HEK293 (cell line): ENCODE data around the gene DHX8.

Experiments
- CTCF ChIA-PET: fragments of 350-600 bp; formaldehyde crosslinking; extraction: SDS; loops from one replicate; lab custom pipeline; 2021; ENCODE audit warnings: antibody characterized with exemption; lab: Yijun Ruan, JAX
- POLR2A ChIA-PET: fragments of 300-600 bp; formaldehyde crosslinking; extraction: SDS; loops from one replicate; lab custom pipeline; 2020; ENCODE audit warnings: antibody characterized with exemption, inconsistent platforms; lab: Yijun Ruan, JAX
- H3K27ac ChIP-seq: fragments of 200-500 bp; sonication (Bioruptor generic); 2 replicates; pipeline ENCODE4 v1.5.1; 2014; ENCODE audit warnings: low read depth, low read length, control low read depth, inconsistent platforms; ENCODE audit errors: extremely low read depth
- H3K36me3 ChIP-seq, 2 experiments: fragments of 200-500 bp in 1 of 2; sonication (Bioruptor generic) in 1 of 2; 1 replicate in 1 of 2; 2 replicates in 1 of 2; pipeline ENCODE4 v1.5.1; 2014 to 2017; ENCODE audit warnings: inconsistent platforms in 2 of 2, low read length in 2 of 2; ENCODE audit not compliant: control insufficient read depth in 2 of 2, insufficient read depth in 1 of 2
- H3K4me1 ChIP-seq: fragments of 200-500 bp; sonication (Bioruptor generic); 2 replicates; pipeline ENCODE4 v1.5.1; 2014; ENCODE audit warnings: mild to moderate bottlenecking, low read length, inconsistent platforms; ENCODE audit not compliant: control insufficient read depth, insufficient read depth
- H3K4me3 ChIP-seq: 2 replicates; pipeline ENCODE4 v1.5.1; 2011; ENCODE audit warnings: low read depth, mild to moderate bottlenecking, control low read depth, low read length, moderate library complexity
- H3K9me3 ChIP-seq: fragments of 200-500 bp; sonication (Bioruptor generic); 2 replicates; pipeline ENCODE4 v1.5.1; 2014; ENCODE audit warnings: low read depth, low read length, inconsistent platforms; ENCODE audit not compliant: control insufficient read depth, insufficient read depth
- BCL11A ChIP-seq: fragments of 450-650 bp; formaldehyde crosslinking; IDR thresholded peaks from 2 replicates; pipeline ENCODE4 v1.5.1; 2016; ENCODE audit warnings: low read depth, missing biosample characterization, missing genetic modification characterization
- ELK4 ChIP-seq: IDR thresholded peaks from 2 replicates; pipeline ENCODE4 v1.6.1; 2011; ENCODE audit warnings: mild to moderate bottlenecking, low read depth, low read length, borderline replicate concordance
- SP7 ChIP-seq: fragments of 450-650 bp; formaldehyde crosslinking; IDR thresholded peaks from 2 replicates; pipeline ENCODE4 v1.5.1; 2016; ENCODE audit warnings: missing biosample characterization, missing genetic modification characterization
- TSHZ1 ChIP-seq: fragments of 450-650 bp; formaldehyde crosslinking; IDR thresholded peaks from 2 replicates; pipeline ENCODE4 v1.5.1; 2016; ENCODE audit warnings: missing biosample characterization, missing genetic modification characterization, borderline replicate concordance
- WT1 ChIP-seq: fragments of 450-650 bp; formaldehyde crosslinking; IDR thresholded peaks from 2 replicates; pipeline ENCODE4 v1.5.1; 2016; ENCODE audit warnings: missing biosample characterization, missing genetic modification characterization
- ZBTB21 ChIP-seq: fragments of 450-650 bp; formaldehyde crosslinking; IDR thresholded peaks from 2 replicates; pipeline ENCODE4 v1.5.1; 2017; ENCODE audit warnings: missing biosample characterization, missing genetic modification characterization
- ZBTB48 ChIP-seq: fragments of 450-650 bp; formaldehyde crosslinking; IDR thresholded peaks from 2 replicates; pipeline ENCODE4 v1.5.1; 2016; ENCODE audit warnings: missing biosample characterization, missing genetic modification characterization
- ZNF138 ChIP-seq: fragments of 450-650 bp; formaldehyde crosslinking; IDR thresholded peaks from 2 replicates; pipeline ENCODE4 v1.5.1; 2016; ENCODE audit warnings: missing biosample characterization, missing genetic modification characterization, borderline replicate concordance
- ZNF184 ChIP-seq: fragments of 450-650 bp; IDR thresholded peaks from 2 replicates; pipeline ENCODE4 v1.5.1; 2018; ENCODE audit warnings: missing biosample characterization, mild to moderate bottlenecking, missing genetic modification characterization
- ZNF214 ChIP-seq: fragments of 450-650 bp; formaldehyde crosslinking; IDR thresholded peaks from 2 replicates; pipeline ENCODE4 v1.5.1; 2017; ENCODE audit warnings: missing biosample characterization, mild to moderate bottlenecking, missing genetic modification characterization, borderline replicate concordance
- ZNF24 ChIP-seq: fragments of 450-650 bp; formaldehyde crosslinking; IDR thresholded peaks from 2 replicates; pipeline ENCODE4 v1.5.1; 2016; ENCODE audit warnings: missing biosample characterization, missing genetic modification characterization
- ZNF311 ChIP-seq: fragments of 450-650 bp; formaldehyde crosslinking; IDR thresholded peaks from 2 replicates; pipeline ENCODE4 v1.5.1; 2017; ENCODE audit warnings: missing biosample characterization, missing genetic modification characterization, borderline replicate concordance
- ZNF324 ChIP-seq: fragments of 450-650 bp; formaldehyde crosslinking; IDR thresholded peaks from 2 replicates; pipeline ENCODE4 v1.5.1; 2016; ENCODE audit warnings: missing biosample characterization, missing genetic modification characterization
- ZNF394 ChIP-seq: fragments of 450-650 bp; formaldehyde crosslinking; IDR thresholded peaks from 2 replicates; pipeline ENCODE4 v1.5.1; 2016; ENCODE audit warnings: missing biosample characterization, missing genetic modification characterization, mild to moderate bottlenecking, moderate library complexity, borderline replicate concordance
- ZNF449 ChIP-seq: fragments of 450-650 bp; formaldehyde crosslinking; IDR thresholded peaks from 2 replicates; pipeline ENCODE4 v1.5.1; 2017; ENCODE audit warnings: missing biosample characterization, mild to moderate bottlenecking, missing genetic modification characterization, moderate library complexity
- ZNF558 ChIP-seq: fragments of 450-650 bp; formaldehyde crosslinking; IDR thresholded peaks from 2 replicates; pipeline ENCODE4 v1.5.1; 2016; ENCODE audit warnings: missing biosample characterization, missing genetic modification characterization
- ZNF560 ChIP-seq: fragments of 450-650 bp; formaldehyde crosslinking; IDR thresholded peaks from 2 replicates; pipeline ENCODE4 v1.5.1; 2017; ENCODE audit warnings: missing biosample characterization, missing genetic modification characterization, borderline replicate concordance
- ZNF596 ChIP-seq: fragments of 450-650 bp; IDR thresholded peaks from 2 replicates; pipeline ENCODE4 v1.5.0; 2018; ENCODE audit warnings: missing biosample characterization, mild to moderate bottlenecking, missing genetic modification characterization, moderate library complexity
- ZNF600 ChIP-seq: fragments of 450-650 bp; formaldehyde crosslinking; IDR thresholded peaks from 2 replicates; pipeline ENCODE4 v1.5.1; 2016; ENCODE audit warnings: missing biosample characterization, missing genetic modification characterization
- ZNF768 ChIP-seq: fragments of 450-650 bp; formaldehyde crosslinking; IDR thresholded peaks from 2 replicates; pipeline ENCODE4 v1.5.1; 2018; ENCODE audit warnings: missing biosample characterization, mild to moderate bottlenecking, missing genetic modification characterization
- ZNF785 ChIP-seq: fragments of 450-650 bp; formaldehyde crosslinking; IDR thresholded peaks from 2 replicates; pipeline ENCODE4 v1.5.1; 2016; ENCODE audit warnings: missing biosample characterization, missing genetic modification characterization
- TF ChIP-seq, protein P1 (sequence below): fragments of 450-650 bp; formaldehyde crosslinking; IDR thresholded peaks from 2 replicates; pipeline ENCODE4; 2016; ENCODE audit warnings: missing biosample characterization, missing genetic modification characterization

The DHX8 gene

DNA sequence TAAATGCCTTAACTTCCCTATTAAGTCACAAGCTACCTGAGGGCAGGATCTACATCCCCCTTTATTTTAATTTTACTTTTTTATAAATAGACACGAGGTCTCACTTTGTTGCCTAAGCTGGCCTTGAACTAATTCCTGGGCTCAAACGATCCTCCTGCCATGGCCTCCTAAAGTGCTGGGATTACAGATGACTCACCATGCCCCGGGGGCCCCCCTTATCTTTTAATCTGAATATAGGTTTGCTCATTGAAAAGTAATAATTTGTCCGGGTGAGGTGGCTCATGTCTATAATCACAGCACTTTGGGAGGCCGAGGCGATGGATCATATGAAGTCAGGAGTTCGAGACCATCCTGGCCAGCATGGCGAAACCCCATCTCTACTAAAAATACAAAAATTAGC is 48.2 kb downstream of the DHX8 start (continued):
- no peak for TF ChIP-seq ZNF311
- TF ChIP-seq ZNF449 (tag by site-specific recombination): no peak
- TF ChIP-seq TSHZ1 (tag by site-specific recombination): 0 out of 2 replicates have a peak, but pooled peaks have one; percentile 14
- TF ChIP-seq ZBTB48 (tag by site-specific recombination): no peak
- no peak for TF ChIP-seq ZNF138 (tag by site-specific recombination)
- TF ChIP-seq ZBTB21 (tag by site-specific recombination): no peak
- no peak for TF ChIP-seq ZNF596 (tag by site-specific recombination)
- TF ChIP-seq, protein P1, sequence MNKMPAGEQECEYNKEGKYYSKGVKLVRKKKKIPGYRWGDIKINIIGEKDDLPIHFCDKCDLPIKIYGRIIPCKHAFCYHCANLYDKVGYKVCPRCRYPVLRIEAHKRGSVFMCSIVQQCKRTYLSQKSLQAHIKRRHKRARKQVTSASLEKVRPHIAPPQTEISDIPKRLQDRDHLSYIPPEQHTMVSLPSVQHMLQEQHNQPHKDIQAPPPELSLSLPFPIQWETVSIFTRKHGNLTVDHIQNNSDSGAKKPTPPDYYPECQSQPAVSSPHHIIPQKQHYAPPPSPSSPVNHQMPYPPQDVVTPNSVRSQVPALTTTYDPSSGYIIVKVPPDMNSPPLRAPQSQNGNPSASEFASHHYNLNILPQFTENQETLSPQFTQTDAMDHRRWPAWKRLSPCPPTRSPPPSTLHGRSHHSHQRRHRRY (tag by site-specific recombination): no peak
- 0 out of 2 replicates have a peak, but pooled peaks have one; percentile 45 for TF ChIP-seq ZNF184 (tag by site-specific recombination)
- TF ChIP-seq WT1: no peak
- TF ChIP-seq ZNF785 (tag by site-specific recombination): no peak
- peak; percentile 21; the same call in 1 of the 2 replicates for TF ChIP-seq ZNF394
- TF ChIP-seq ZNF600 (tag by site-specific recombination): no peak
- TF ChIP-seq ZNF324: no peak
- peak; percentile 65; the same call in 1 of the 2 replicates for TF ChIP-seq BCL11A
- TF ChIP-seq ZNF558 (tag by site-specific recombination): no peak
- TF ChIP-seq ZNF560 (tag by site-specific recombination): no peak
- no peak; the same call in 1 of the 2 replicates for TF ChIP-seq ZNF24 (tag by site-specific recombination)
- peak; percentile 93 for TF ChIP-seq SP7 (tag by site-specific recombination)
- TF ChIP-seq ZNF214 (tag by site-specific recombination): no peak

DNA sequence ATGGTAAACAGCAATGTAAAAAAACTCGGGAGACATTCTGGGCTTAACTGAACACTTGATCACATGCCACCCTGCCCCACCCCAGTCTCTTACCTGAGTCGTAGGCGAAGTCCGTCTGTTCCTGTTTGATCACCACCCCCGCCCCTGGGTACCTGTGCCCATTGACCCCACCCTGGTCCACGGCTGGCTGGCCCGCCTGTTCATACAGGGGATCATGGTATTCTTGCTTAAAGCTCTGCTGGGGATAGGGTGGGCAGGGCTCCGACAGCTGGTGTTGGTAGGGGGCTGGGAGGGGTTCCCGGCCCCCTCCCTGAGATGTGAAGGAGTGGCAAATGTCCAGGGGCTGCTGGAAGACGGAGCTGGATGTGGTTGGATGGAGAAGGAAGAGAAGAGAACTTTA is 48.8 kb downstream of the DHX8 start:
- Histone ChIP-seq H3K36me3 (peaks cover 0 to 4% of the 10 kb centered on the region in 2 experiments; a peak in 1 of 3 replicates), H3K9me3 (no peaks in the 10 kb centered on the region), H3K4me1 (peaks cover 28% of the 10 kb centered on the region), H3K4me3 (no peak overlapping the region), H3K27ac (no peak overlapping the region)
- CTCF ChIA-PET: no interaction called here
- POLR2A ChIA-PET: no interaction called here
- TF ChIP-seq ZNF768 (tag by site-specific recombination) (no peak), ELK4 (no peak)
- TF ChIP-seq, all 188 proteins: peak for 0
